ENCODE results near the gene GNG8. TPM values are rescaled to one million over a fixed set of nuclear protein-coding genes. Genes with fewer than 3 reads are reported as not detected.

GNG8 gene
- total and polyA plus RNA-seq, 8 donors = not detected

GRCh38 chr19:46648961-46649960 lies 13.3 kb upstream of the GNG8 start:
- Histone ChIP-seq H3K4me3 (no peak overlapping the region), H3K4me1 (peaks cover 0 to 32% (median 7%) of the 10 kb centered on the region in 4 donors), H3K36me3 (peaks cover 0 to 21% (median 5%) of the 10 kb centered on the region in 4 donors), H3K9me3 (peaks cover 0 to 14% (median 3%) of the 10 kb centered on the region in 4 donors), H3K27me3 (peaks cover 0 to 77% (median 33%) of the 10 kb centered on the region in 3 donors), H3K27ac (peak overlapping the region in 1 of 5 donors; percentile 18)
- 25 to 68% (median 33%) methylated on average over 25 to 144 of the region's 144 CpGs for WGBS, 5 donors
- no peak for TF ChIP-seq POLR2A (IDR thresholded peaks at IDR 0.05)
- no peak for TF ChIP-seq EP300 (IDR thresholded peaks at IDR 0.05)
- no peak for TF ChIP-seq POLR2AphosphoS5 (IDR thresholded peaks at IDR 0.05)
- TF ChIP-seq, protein P1, sequence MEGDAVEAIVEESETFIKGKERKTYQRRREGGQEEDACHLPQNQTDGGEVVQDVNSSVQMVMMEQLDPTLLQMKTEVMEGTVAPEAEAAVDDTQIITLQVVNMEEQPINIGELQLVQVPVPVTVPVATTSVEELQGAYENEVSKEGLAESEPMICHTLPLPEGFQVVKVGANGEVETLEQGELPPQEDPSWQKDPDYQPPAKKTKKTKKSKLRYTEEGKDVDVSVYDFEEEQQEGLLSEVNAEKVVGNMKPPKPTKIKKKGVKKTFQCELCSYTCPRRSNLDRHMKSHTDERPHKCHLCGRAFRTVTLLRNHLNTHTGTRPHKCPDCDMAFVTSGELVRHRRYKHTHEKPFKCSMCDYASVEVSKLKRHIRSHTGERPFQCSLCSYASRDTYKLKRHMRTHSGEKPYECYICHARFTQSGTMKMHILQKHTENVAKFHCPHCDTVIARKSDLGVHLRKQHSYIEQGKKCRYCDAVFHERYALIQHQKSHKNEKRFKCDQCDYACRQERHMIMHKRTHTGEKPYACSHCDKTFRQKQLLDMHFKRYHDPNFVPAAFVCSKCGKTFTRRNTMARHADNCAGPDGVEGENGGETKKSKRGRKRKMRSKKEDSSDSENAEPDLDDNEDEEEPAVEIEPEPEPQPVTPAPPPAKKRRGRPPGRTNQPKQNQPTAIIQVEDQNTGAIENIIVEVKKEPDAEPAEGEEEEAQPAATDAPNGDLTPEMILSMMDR (IDR thresholded peaks at IDR 0.05) = no peak
- DNase-seq = no peak
- intact Hi-C loops (cut with DNase I; ENCODE audit: low total_unique reads) = no loop called here

DNA sequence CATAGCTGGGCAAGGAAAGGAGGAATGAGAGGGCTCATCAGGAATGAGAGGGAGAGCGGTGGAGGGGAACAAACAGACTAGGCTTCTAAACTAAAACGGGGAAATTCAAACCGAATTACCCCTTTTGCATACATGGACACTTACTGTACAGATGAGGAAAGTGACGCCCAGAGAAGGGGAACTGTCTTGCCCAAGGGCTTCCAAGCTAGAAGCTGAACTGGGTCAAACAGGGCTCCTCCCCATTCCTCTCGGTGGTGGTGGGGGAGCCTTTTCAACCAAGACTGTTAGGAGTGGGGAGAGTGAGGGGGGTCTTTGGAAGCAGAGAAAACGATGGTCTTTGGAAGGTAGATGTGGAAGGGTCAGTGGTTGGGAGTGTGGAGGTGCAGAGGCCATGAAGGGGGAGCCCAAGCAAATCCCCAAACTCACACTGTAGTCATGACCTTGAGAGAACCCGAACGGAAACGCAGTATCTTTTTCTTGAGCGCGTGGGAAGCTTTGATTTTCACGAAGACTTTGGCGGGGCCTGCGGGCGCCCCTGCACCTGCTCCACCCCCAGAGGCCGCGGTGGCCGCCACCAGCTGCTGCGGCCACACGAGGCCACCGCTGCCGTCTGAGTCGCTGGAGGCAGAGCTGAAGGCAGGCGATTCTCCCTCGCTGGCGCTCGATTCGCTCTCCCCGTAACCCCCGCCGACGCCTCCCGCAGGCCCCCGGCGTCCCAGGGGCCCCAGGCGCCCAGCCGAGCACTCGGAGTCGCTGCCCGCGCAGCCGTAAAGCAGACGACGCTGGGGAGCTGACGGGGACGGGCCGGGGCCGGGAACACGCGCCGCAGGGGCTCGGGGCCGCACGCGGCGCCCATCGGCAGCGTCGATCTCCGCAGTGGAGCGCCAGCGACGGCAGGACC lies 12.3 kb upstream of the GNG8 start:
- H3K4me3 ChIP-seq = no peak overlapping the region
- intact Hi-C loops (cut with DNase I; ENCODE audit: low total_unique reads) = no loop called here
- DNase-seq = no peak
- H3K27me3 ChIP-seq = peaks cover 0 to 67% (median 33%) of the 10 kb centered on the region in 3 donors
- H3K36me3 ChIP-seq = peaks cover 0 to 21% (median 5%) of the 10 kb centered on the region in 4 donors
- 20 to 61% (median 34%) methylated on average over 46 to 63 of the region's 63 CpGs for WGBS, 5 donors
- H3K4me1 ChIP-seq = peaks cover 0 to 22% (median 3%) of the 10 kb centered on the region in 4 donors
- H3K27ac ChIP-seq = peak overlapping the region in 1 of 5 donors; percentile 18
- peaks cover 0 to 14% (median 3%) of the 10 kb centered on the region in 4 donors for H3K9me3 ChIP-seq
- TF ChIP-seq POLR2A (IDR thresholded peaks at IDR 0.05) (no peak), EP300 (IDR thresholded peaks at IDR 0.05) (no peak), POLR2AphosphoS5 (IDR thresholded peaks at IDR 0.05) (no peak)

GRCh38 chr19:46646402-46646801 lies 10.4 kb upstream of the GNG8 start:
- intact Hi-C loops (cut with DNase I; ENCODE audit: low total_unique reads) = no loop called here
- TF ChIP-seq, protein P1 (IDR thresholded peaks at IDR 0.05) = no peak
- no peak for TF ChIP-seq POLR2AphosphoS5 (IDR thresholded peaks at IDR 0.05)
- TF ChIP-seq POLR2A (IDR thresholded peaks at IDR 0.05) = no peak
- TF ChIP-seq EP300 (IDR thresholded peaks at IDR 0.05) = no peak
- Histone ChIP-seq H3K4me1 (peaks cover 0 to 21% (median 0%) of the 10 kb centered on the region in 4 donors), H3K9me3 (peaks cover 0 to 14% (median 3%) of the 10 kb centered on the region in 4 donors), H3K4me3 (no peak overlapping the region), H3K27ac (peak overlapping the region in 1 of 5 donors; percentile 10), H3K36me3 (peaks cover 0 to 14% (median 5%) of the 10 kb centered on the region in 4 donors), H3K27me3 (peaks cover 0 to 51% (median 29%) of the 10 kb centered on the region in 3 donors)
- DNase-seq = no peak
- WGBS, 5 donors = 71 to 78% (median 73%) methylated on average over 3 of the region's 3 CpGs

DNA sequence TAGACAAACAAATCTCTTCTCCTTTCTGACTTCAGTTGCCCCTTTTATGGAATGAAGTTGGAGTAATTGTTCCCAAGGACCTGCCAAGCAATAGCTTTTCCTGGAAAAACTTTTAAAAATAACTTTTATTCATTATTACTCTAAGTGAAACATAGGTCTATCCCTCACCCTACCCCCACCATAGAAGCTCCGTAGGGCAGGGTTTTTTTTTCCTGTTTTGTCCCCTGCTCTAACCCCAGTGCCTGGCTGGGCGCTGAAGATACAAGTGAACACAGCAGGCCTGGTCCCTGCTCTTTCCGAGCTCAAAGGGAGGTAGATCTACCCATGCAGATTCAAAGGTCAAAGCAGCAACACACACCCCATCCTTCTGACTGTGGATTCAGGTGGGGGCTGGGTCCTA lies 8.7 kb upstream of the GNG8 start:
- intact Hi-C loops (cut with DNase I; ENCODE audit: low total_unique reads) = no loop called here
- Histone ChIP-seq H3K36me3 (peaks cover 0 to 11% (median 5%) of the 10 kb centered on the region in 4 donors), H3K4me3 (no peak overlapping the region), H3K27ac (peak overlapping the region in 4 of 5 donors; percentile 15 to 53 (median 39)), H3K4me1 (peaks cover 2 to 29% (median 7%) of the 10 kb centered on the region in 4 donors), H3K9me3 (peaks cover 0 to 14% (median 3%) of the 10 kb centered on the region in 4 donors), H3K27me3 (peaks cover 0 to 48% (median 23%) of the 10 kb centered on the region in 3 donors)
- WGBS, 5 donors = 16 to 43% (median 33%) methylated on average over 3 of the region's 3 CpGs
- DNase-seq = no peak
- TF ChIP-seq EP300 (IDR thresholded peaks at IDR 0.05) = no peak
- TF ChIP-seq, protein P1 (IDR thresholded peaks at IDR 0.05) = no peak
- no peak for TF ChIP-seq POLR2A (IDR thresholded peaks at IDR 0.05)
- TF ChIP-seq POLR2AphosphoS5 (IDR thresholded peaks at IDR 0.05) = no peak
